RWPE2 (cell line): Measurements from ENCODE around the gene SMIM26.
"Not testable (repeated sequence)": the region's sequence is repeated elsewhere in the genome, so short reads cannot be mapped to it uniquely, and the experiment has no call there.

Experiments
- ATAC-seq: fragments of 200-7000 bp; cut with Tn5 transposase; 3 replicates; pipeline ENCODE4 v1.9.1; 2021; ENCODE audit warnings: low read depth
- DNase-seq: peaks from one replicate; pipeline ENCODE4 v3.0.0-alpha.2; 2020; ENCODE audit warnings: low spot score
- H3K27ac ChIP-seq: fragments of 450-650 bp; 2 replicates; pipeline ENCODE4 v1.5.1; 2017; ENCODE audit warnings: mild to moderate bottlenecking; ENCODE audit not compliant: poor library complexity, severe bottlenecking
- H3K27me3 ChIP-seq: fragments of 250-450 bp; sonication (Bioruptor Pico); 2 replicates; pipeline ENCODE4 v1.5.1; 2021; ENCODE audit warnings: mild to moderate bottlenecking, moderate library complexity; ENCODE audit not compliant: insufficient read depth, poor library complexity, severe bottlenecking
- H3K36me3 ChIP-seq: fragments of 250-450 bp; sonication (Bioruptor Pico); 2 replicates; pipeline ENCODE4 v1.5.1; 2020; ENCODE audit warnings: low read depth, mild to moderate bottlenecking, moderate library complexity
- H3K4me1 ChIP-seq: fragments of 250-450 bp; sonication (Bioruptor Pico); 2 replicates; pipeline ENCODE4 v1.5.1; 2021; ENCODE audit warnings: mild to moderate bottlenecking, moderate library complexity; ENCODE audit not compliant: insufficient read depth, poor library complexity, severe bottlenecking
- H3K4me3 ChIP-seq: fragments of 250-450 bp; sonication (Bioruptor Pico); 2 replicates; pipeline ENCODE4 v1.5.1; 2021; ENCODE audit warnings: mild to moderate bottlenecking, moderate library complexity; ENCODE audit not compliant: severe bottlenecking
- H3K9me3 ChIP-seq: fragments of 250-450 bp; sonication (Bioruptor Pico); 2 replicates; pipeline ENCODE4 v1.5.1; 2021; ENCODE audit warnings: mild to moderate bottlenecking, moderate library complexity; ENCODE audit not compliant: severe bottlenecking
- TF ChIP-seq, protein P1 (sequence below): fragments of 450-650 bp; IDR thresholded peaks from one replicate; pipeline ENCODE4 v1.5.1; 2017; ENCODE audit warnings: mild to moderate bottlenecking, moderate library complexity; ENCODE audit not compliant: poor library complexity, severe bottlenecking

The SMIM26 gene

GRCh38 chr20:18566892-18567738 lies at the start of gene SMIM26:
TSS of gene SMIM26 (plus strand) at chr20:18567432. CDS start at chr20:18567479, 47 bp downstream.
- no peaks in the 10 kb centered on the region for H3K27me3 ChIP-seq
- ATAC-seq (peak; percentile 98), DNase-seq (peak; percentile 92)
- peaks cover 21% of the 10 kb centered on the region for H3K36me3 ChIP-seq
- H3K9me3 ChIP-seq = no peaks in the 10 kb centered on the region
- peak within 1 kb of the TSS; percentile 54 for H3K27ac ChIP-seq
- peak within 1 kb of the TSS; percentile 65 for H3K4me3 ChIP-seq
- TF ChIP-seq, protein P1, sequence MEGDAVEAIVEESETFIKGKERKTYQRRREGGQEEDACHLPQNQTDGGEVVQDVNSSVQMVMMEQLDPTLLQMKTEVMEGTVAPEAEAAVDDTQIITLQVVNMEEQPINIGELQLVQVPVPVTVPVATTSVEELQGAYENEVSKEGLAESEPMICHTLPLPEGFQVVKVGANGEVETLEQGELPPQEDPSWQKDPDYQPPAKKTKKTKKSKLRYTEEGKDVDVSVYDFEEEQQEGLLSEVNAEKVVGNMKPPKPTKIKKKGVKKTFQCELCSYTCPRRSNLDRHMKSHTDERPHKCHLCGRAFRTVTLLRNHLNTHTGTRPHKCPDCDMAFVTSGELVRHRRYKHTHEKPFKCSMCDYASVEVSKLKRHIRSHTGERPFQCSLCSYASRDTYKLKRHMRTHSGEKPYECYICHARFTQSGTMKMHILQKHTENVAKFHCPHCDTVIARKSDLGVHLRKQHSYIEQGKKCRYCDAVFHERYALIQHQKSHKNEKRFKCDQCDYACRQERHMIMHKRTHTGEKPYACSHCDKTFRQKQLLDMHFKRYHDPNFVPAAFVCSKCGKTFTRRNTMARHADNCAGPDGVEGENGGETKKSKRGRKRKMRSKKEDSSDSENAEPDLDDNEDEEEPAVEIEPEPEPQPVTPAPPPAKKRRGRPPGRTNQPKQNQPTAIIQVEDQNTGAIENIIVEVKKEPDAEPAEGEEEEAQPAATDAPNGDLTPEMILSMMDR = no peak
- peaks cover 6% of the 10 kb centered on the region for H3K4me1 ChIP-seq

DNA sequence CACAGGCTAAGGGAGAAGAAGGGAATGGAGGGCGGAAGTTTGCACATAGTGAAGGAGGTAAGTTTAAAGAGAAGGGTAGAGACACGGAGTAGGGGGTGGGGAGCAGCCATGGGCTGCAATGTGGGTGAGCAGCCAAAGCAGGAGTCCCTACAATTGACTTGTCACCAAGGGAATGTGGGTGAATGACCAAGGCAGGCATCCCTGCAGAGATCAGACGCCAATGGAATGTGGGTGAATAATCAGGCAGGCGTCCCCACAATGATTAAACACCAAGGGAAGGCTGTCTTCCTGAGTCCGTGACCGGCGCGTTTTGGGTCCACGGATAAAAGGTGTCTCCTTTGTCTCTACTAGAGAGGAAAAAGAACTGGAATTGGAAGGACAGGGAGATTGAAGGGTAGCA lies 45.2 kb upstream of the SMIM26 start:
- DNase-seq, H3K27me3 ChIP-seq, H3K9me3 ChIP-seq, ATAC-seq, H3K4me3 ChIP-seq: not testable (repeated sequence)
- Histone ChIP-seq H3K36me3 (peaks cover 38% of the 10 kb centered on the region), H3K27ac (peak overlapping the region; percentile 86), H3K4me1 (peaks cover 15% of the 10 kb centered on the region)

GRCh38 chr20:18523066-18523465 lies 44.2 kb upstream of the SMIM26 start:
- Histone ChIP-seq H3K27me3 (no peaks in the 10 kb centered on the region), H3K4me3 (no peak overlapping the region), H3K9me3 (no peaks in the 10 kb centered on the region), H3K4me1 (peaks cover 15% of the 10 kb centered on the region), H3K36me3 (peaks cover 44% of the 10 kb centered on the region), H3K27ac (peak overlapping the region; percentile 86)
- DNase-seq = no peak
- TF ChIP-seq, protein P1 = no peak
- ATAC-seq = no peak

DNA sequence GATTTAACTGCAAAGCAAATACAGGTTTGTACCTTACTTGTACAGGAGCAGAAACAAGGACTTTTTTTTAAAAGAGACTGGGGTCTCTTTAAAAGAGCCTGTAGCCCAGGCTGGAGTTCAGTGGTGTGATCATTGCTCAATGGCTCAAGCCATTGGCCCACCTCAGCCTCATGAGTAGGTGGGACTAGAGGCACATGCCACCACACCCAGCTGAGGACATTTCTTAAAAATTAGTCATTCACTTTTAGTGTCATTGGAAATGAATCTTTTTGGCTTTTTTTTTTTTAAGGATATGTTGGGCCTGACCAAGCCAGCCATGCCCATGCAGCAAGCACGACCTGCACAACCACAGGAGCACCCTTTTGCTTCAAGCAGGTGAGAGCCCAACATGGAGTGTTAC lies 42.6 kb upstream of the SMIM26 start:
- Histone ChIP-seq H3K27ac (peak overlapping the region; percentile 86), H3K4me1 (peaks cover 15% of the 10 kb centered on the region), H3K9me3 (no peaks in the 10 kb centered on the region), H3K27me3 (no peaks in the 10 kb centered on the region), H3K4me3 (no peak overlapping the region), H3K36me3 (peaks cover 60% of the 10 kb centered on the region)
- DNase-seq (peak; percentile 74), ATAC-seq (peak; percentile 93)
- TF ChIP-seq, protein P1 = no peak

DNA sequence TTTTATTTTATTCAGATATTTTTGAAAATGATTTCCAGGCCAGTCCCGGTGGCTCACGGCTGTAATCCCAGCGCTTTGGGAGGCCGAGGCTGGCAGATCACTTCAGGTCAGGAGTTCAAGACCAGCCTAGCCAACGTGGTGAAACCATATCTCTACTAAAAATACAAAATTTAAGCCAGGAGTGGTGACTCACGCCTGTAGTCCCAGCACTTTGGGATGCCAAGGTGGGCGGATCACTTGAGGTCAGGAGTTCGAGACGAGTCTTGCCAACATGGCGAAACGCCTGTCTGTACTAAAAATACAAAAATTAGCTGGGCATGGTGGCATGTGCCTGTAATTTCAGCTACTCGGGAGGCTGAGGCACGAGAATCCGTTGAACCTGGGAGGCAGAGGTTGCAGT lies 40.5 kb upstream of the SMIM26 start:
- not testable (repeated sequence) for ATAC-seq, H3K4me3 ChIP-seq, H3K27me3 ChIP-seq, DNase-seq, H3K27ac ChIP-seq, H3K9me3 ChIP-seq
- peaks cover 78% of the 10 kb centered on the region for H3K36me3 ChIP-seq
- peaks cover 15% of the 10 kb centered on the region for H3K4me1 ChIP-seq

GRCh38 chr20:18527339-18527738 lies 39.9 kb upstream of the SMIM26 start:
- H3K27me3 ChIP-seq = no peaks in the 10 kb centered on the region
- peak overlapping the region; percentile 16 for H3K27ac ChIP-seq
- peaks cover 15% of the 10 kb centered on the region for H3K4me1 ChIP-seq
- H3K9me3 ChIP-seq = no peaks in the 10 kb centered on the region
- TF ChIP-seq, protein P1 = no peak
- ATAC-seq (no peak), DNase-seq (no peak)
- no peak overlapping the region for H3K4me3 ChIP-seq
- H3K36me3 ChIP-seq = peaks cover 84% of the 10 kb centered on the region
